CD4-positive, alpha-beta T cell treated with Interleukin-2 at 100 ng/mL for 4 hours (primary cell): ENCODE measurements around the gene STRA6.

Source experiments
- DNase-seq: peaks from one replicate; pipeline ENCODE4 v3.0.0-alpha.2; 2020; ENCODE audit warnings: low spot score

The STRA6 gene, protein sequence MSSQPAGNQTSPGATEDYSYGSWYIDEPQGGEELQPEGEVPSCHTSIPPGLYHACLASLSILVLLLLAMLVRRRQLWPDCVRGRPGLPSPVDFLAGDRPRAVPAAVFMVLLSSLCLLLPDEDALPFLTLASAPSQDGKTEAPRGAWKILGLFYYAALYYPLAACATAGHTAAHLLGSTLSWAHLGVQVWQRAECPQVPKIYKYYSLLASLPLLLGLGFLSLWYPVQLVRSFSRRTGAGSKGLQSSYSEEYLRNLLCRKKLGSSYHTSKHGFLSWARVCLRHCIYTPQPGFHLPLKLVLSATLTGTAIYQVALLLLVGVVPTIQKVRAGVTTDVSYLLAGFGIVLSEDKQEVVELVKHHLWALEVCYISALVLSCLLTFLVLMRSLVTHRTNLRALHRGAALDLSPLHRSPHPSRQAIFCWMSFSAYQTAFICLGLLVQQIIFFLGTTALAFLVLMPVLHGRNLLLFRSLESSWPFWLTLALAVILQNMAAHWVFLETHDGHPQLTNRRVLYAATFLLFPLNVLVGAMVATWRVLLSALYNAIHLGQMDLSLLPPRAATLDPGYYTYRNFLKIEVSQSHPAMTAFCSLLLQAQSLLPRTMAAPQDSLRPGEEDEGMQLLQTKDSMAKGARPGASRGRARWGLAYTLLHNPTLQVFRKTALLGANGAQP

DNA sequence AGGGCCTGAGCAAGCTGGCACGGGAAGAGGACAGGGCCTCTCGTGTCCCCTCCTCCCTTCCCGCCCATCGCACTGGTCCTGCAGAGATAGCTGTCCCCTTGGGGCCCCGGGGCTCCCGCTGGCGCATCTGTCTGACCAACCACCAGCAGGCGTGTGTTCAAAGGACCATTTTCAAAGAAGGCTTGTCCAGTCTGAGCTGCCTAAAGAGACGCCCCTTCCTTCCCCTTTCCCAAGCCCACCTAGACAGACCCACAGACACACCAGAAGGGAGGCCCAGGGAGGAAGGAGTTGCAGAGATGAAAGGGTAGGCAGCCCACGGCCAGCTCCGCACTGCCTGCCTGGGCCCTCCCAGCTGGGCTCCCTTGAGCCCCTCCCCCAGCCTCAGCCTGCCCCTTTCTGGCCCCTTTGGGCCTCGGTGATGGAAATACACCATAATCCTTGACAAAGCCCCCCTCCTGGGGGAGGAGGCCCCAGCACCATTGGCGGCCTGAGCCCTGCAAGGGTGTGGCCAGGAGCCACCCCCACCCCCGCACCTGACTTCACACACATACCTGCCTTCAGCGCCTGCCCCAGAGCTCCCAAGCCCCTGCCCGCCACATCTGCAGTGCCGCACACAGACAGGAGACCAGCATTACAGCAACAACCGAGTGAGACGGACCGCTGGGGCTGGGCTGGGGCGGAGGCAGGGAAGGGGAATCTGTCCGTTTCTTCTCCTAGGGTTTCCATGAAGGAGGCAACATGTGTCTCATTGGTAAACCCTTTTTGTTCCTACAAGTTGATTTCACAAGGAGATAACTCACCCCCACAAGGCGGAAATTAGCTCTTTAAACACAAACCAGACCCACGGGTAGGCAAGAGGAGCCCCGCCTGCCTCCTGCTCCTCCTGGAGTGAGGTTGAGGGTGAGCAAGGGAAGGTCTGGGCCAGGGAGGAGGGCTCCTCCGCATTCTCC is at the start of gene STRA6:
Gene STRA6 (minus strand): TSS at position 336 of the 950 bp plus-strand sequence. CDS start 520 bp downstream, outside the sequence.
- DNase-seq = no peak

DNA sequence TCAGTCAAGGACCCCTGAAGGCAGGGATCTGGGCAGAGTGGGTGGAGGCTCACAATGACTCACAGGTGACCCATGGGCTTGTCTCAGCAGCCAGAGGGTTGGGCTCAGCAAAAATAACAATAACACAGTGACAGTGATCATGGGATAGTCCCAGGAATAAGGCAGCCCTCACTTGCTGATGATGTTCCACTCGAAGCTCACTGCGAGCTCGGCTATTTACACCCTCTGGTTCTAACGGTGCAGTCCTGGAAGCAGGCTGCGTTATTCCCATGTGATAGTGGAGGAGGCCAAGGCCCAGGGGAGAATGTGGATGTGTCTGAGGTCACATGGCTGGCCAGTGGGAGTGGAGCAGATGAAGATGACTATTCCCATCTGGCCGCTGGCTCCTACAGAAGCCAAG is 49.7 kb upstream of the STRA6 start:
- DNase-seq = no peak

DNA sequence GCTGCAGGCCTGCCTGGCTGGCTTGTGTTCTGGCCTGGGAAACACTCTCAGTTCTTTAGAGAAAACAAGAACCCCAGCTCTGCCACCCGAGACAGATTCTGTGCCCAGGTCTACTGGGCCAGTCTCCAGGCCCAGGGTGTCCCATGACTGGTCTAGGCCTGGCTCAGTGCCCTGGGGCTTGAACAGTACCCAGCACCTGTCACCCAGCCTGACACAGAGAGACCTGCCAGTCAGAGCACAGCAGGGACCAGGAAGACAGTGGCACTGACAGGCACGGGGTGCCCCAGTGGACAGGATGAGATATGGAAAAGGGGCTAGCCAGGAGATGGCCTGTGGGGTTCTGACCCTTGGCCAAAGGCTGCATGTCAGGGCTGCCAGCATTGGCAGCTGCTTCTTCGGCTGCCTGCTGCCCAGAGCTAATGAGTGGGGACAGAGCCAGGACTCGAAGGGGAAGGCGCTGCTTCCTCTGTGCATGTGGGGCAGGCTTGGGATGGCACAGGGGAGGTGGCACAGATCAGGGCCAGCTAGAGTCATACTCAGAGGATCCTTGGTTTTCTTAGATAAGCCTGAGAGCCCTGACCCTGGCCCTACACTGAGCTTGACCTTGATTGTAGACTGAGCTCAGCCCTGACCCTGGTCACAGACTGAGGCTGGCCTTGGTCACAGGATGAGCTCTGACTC is 48.7 kb upstream of the STRA6 start:
- DNase-seq = no peak

DNA sequence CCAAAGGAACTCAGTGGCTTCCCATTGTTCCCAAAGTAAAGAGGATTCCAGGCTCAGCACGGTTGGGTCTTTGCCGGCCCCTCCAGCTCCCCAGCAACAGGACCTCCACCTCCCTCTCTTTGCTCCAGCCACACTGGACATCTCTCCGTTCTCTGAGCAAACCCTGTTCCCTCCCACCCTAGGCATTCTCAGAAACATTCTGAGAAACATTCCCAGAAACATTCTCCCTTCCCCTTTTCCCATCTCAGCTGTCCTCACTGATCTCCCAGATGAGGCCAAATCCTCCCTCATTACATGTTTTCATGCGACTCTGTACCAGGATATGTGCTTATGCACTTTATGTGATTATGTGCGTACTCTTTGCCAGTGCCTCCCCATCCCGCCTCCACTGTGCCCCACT is 47.7 kb upstream of the STRA6 start:
- no peak for DNase-seq

DNA sequence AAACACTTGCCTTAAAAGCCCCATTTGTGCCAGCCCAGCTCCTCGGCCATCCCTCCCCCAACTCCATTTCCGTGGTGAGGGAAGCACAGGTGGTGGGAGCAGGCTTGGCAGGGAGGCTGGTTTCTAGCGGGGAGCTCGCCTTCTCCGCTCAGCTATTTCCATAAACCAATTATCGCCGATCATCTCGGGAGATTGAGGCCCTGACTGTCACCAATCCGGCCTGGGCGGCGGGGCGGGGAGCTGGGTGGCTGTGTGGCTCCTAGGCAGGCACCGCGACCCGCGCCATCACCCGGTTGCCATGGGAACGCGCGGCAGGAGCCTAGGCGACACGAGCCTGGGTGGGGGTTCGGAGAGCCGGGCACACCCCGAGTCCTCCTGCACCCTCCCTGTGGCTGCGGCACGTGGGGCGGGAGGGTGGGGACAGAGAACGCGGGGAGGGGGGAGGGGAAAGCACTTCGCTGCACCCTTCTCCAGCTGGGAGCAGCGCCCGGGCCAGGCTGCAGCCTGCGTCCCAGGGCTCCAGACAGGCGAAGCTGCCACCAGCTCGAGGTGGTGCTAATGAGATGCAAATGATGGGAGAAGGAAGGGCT is 42.9 kb upstream of the STRA6 start:
- DNase-seq = no peak

DNA sequence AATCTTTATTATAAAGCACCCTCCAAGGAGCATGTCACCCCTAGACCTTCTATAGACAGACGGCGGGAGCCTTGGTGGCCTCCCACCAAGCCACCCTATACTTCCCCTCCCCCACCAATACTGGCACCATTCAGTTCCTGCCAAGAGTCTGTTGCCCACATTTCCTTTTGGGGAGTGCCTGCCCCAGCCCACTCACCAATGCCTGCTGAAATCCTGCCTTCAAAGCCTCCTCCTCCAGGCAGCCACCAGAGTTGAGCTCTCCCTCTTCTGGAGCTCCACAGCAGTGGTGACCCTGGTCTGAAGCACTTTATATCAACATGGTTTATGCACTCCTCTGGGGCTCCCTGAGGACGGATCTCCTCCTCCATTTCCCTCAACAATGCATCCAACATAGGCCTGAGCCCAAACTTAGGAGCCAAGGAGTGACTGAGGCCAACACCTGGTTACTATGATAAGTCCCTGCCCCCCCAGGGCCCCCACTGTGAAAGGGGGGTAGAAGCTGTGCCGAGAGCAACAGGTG is 42.3 kb upstream of the STRA6 start:
- DNase-seq = no peak

DNA sequence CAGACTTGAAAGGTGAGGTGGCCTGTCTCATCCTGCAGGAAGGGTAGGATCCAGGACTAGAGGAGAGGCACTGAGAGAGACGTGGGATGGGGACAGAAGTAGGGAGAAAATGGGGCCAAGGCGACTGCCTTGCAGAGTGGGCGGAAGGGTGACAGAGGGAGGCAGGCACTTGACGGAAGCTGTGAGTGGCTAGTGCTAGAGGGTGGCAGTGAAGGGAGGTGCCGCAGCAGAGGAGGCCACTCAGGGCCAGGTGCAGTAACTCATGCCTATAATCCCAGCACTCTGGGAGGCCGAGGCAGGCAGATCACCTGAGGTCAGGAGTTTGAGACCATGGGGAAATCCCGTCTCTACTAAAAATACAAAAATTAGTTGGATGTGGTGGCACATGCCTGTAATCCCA is 40.8 kb upstream of the STRA6 start:
- DNase-seq = no peak

DNA sequence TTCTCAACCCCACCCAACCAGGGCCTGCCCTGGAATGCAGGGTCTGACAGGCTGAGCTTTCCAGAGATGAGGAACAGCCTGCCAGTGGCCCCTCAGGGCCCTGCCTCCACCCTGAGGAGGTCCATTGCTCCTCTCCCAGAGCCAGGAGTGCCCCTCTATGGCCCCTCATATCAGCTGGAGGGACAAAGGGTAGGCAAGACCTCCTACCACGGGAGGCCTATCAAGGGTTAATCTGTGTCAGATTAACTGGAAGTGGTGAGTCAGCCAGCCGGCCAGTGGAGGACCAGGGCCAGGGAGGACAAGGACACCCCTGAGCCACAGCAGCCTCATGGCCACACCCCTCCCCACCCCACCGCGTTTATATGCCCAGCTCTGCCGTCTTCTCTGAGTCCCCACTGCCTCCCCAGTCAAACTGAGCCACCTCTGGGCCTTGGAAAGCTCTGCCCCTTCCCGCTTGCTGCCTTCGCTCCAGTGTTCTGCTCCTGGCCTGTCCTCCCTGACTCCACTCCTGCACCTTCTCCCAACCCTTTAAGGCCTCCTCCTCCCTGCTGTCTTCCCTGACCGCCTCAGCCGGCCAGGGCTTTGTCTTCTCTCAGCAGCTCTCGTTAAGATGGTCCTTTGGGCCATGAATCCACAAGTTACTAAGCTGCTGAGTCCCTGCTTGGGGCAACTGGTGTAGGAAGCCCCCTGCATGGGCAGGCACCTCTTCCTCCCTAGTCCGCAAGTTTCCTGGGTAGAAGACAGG is 40.0 kb upstream of the STRA6 start:
- DNase-seq = no peak

DNA sequence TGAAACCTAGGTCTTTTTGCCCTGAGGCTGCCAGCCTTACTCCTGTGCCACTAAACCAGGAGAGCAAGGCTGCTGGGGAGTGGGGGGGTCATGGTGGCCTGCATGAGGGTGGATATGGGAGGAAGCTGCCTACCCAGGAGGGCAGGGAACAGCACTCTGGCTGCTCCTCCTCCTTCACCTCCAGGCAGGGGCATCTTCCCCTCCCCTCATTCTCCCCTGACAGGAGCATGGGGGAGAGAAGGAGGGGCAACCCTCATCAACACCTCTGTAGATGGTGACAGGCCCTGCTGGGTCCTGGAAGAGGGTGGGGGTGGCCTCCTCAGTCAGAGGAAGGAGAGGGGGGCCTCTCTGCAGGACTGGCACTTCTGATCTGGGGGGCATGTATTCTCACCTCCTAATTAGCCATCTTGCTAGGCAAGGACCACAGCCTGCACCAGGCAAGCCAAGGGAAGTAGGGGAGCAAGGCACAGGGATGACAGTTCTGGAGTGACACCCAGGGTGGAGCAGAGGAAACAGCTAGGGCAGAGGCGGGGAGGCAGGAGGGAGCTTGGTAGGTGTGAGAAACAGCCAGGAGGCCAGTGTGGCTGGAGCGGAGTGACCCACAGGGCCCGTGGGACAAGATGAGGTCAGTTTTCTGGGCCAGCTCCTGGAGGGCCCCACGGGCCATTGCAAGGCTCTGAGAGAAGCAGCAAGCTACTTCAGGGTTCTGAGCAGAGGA is 38.5 kb upstream of the STRA6 start:
- DNase-seq = no peak

DNA sequence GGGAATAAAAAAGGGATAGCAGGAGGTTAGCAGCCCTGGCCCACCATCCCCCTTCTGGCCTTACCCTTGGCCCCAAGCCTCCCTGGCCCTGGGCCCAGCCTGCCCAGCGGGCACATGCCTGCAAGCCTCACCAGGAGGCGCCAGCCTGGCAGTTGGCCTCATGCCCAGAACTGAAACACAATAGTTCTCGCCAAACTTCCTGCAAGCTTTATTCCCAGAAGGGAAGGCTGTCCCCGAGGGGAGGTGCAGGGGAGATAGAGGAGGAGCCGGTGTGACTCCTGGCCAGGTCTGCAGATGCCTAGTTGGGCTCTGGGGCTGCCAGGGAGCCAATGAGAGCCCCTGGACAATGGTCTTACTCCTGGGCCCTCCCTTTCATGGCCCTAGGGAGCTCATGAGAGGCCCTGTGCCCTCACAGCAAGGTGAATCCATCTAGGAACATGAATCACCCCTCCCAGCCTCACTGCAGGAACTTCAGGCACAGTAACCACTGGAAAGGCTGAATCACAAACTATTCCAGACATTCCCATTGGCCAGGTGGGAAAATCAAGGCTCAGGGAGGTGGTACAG is 37.5 kb upstream of the STRA6 start:
- no peak for DNase-seq

DNA sequence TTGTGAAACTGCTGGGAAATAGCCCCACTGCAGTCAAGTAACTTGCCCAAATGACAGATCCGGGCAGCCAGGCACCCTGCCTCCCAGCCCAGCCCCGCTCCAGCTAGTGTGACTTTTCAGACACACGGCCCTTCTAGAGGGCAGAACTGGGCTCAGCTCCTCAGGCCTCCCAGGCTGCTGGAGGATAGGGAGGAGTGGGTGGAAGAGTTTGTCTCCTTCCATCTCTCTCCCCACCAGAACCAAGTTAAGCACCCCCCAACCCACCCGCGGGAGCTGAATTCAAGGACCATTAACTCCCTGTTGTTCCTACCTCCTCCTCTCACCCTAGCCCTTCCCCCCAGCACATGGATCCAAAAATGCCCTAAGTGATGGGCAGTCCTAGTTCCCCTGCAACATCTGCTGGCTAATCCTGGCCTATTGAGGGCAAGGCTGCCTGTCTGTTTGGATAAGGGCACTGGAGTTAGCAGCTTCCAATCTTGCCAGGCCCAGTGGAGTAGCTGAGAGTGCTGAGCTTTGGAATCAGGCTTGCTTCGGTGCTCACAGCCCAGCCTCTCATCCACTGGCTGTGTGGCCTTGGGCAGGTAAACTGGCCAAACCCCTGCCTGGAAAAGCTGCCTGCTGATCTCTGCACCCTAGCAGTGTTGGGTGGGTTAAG is 36.6 kb upstream of the STRA6 start:
- DNase-seq = no peak

DNA sequence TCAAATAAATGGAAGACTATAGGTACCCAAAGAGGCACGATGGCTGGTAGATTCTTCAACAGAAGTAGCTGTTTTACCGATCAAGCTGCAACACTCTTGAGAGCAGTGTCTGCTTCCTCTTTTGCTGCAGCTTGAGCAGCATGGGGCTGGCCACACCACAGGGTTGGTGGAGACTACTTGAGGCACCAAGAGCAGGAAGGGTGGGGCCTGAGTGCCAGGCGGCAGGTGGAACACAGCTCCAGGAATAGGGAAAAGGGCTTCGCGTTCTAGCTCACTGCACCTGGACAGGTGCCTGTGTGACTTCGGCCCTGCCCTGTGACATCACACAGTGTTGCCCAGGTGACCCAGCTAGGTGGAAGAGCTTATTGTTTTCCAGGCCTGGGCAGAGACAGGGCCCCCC is 33.4 kb upstream of the STRA6 start, which contains the start of gene CCDC33:
Gene CCDC33 (plus strand): TSS at position 365 of the 400 bp plus-strand sequence. CDS start 394 bp downstream, outside the sequence.
- DNase-seq = no peak

DNA sequence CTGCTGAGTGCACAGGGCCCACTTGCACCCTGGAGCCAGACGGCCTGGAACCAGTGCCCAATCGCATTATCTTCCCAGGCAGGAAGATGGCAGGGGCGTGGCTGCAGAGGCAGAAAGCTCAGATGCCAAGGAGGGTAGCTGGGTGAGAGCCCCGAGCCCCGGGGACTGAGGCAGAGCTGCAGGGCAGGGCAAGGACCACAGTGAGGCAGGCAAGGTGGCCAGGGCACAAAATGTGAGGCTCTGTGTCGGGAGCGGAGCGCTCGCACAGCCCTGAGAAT is 31.9 kb upstream of the STRA6 start:
- DNase-seq = no peak

DNA sequence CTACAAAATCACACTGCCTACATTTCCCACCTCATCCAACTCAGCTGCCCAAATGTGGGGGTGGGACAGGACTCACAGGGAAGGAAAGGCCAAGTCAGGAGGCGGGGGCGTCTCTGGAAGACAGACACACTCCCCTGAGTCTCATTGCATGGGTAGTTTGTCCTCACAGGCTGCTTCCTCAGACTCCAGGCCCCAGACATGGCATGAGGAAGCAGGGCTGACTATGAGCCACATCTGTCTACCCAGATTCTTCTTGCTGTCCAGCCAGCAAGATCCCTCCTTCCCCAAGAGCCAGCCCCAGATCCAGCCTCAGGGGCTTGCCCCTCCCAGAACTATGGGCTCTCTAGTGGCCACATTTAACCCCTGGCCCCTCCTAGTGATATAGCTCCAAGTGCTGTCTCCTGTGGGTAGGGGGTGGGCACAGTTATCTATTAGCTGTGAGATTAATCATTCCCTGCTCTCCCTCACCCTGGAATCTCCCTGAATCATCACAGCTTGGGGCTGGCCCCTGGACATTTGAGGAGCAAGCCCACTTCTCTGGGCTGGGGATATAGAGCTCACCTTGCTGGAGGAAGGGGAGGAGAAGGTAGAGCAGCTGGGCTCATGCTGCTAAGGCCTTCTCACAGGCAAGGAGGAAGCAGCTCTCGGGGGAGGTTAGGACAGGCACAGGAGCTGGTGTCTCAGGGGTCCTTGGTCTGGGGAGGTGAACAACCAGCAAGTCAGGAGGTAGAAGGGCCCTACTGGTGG is 31.4 kb upstream of the STRA6 start:
- no peak for DNase-seq

DNA sequence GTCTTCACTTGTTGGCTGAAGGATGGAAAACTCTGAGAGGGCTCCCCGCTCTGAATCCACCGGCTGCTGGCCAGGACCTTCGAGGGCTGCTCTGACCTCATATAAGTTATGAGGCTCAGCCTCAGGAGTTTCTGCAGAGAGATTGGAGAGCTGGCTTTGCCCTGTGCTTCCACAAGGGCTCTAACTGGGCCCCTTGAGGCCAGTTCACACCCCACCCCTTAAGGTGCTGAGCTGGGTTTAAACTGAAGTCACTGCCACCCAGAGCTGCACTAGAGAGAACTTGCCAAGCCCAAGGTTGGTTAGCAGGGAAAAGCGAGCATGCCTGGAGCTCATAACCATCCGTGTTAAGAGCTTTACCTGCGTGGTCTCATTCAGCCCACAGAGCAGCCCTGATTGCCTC is 30.8 kb upstream of the STRA6 start:
- DNase-seq = no peak

DNA sequence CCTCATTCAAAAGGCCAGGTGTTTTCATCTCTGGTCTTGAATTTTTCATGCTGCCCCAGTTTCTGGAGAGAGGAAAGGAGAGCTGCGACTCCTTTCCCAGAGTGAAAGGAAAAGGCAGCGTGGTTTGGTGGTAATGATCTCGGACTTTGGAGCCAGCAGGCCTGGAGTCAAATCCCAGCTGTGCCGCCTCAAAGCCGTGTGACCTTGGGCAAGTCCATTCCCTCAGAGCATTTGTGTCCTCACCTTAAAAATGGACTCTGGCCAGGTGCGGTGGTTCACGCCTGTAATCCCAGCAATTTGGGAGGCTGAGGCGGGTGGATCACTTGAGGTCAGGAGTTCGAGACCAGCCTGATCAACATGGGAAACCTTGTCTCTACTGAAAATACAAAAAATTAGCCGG is 28.9 kb upstream of the STRA6 start:
- no peak for DNase-seq

DNA sequence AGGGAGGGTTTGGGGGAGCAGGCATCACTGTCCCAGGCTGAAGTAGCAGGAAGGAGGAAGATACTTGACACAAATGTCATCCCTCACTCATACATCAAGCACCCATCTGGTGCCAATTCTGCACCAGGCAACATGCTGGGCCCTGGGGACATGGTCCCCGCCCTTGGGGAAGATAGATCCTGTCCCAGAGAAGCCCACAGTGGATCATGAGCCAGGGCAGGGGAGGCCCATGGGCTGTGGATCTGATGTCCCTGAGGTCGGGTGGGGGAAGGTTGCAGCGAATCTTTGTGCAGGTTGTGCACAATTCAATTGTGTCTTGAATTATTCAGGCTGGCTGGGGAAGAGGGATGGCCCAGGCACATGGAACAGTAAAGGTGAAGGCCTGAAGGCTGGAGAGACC is 27.1 kb upstream of the STRA6 start:
- no peak for DNase-seq

DNA sequence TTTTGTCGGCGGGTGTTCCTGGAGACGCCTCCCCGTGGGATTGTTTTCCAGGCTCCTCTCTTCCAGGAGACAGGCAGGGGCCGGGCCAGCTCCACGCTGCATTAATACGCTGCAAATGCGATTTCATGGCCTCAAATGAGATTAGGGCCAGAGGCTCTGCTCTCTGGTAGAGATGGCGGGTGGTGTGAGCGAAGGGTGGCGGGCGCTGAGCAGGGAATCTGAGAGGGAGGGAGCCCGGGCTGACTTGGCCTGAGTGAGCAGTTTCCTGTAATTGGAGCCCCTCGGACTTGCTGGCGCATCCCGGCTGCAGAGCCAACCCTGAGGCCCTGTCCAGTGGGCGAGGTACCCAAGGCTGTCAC is 26.1 kb upstream of the STRA6 start:
- no peak for DNase-seq
